Adipocyte (in vitro differentiated cells): ENCODE data around the gene BNIP2.
A peak's percentile ranks its signal among the peaks of the same experiment; 100 is the strongest.
"Not testable (repeated sequence)": the region's sequence is repeated elsewhere in the genome, so short reads cannot be mapped to it uniquely, and the experiment has no call there.

Source experiments
- DNase-seq: peaks from one replicate; pipeline ENCODE4 v3.0.0-alpha.2; 2015; ENCODE audit warnings: low read depth
- H3K27me3 ChIP-seq: replicated peaks from 2 replicates; pipeline ENCODE4 v1.7.0; 2013; ENCODE audit warnings: mild to moderate bottlenecking, low read length, moderate library complexity; ENCODE audit not compliant: control insufficient read depth, insufficient read depth
- H3K36me3 ChIP-seq: 2 replicates; pipeline ENCODE4 v1.7.0; 2013; ENCODE audit warnings: low read length, mild to moderate bottlenecking, moderate library complexity; ENCODE audit not compliant: control insufficient read depth, insufficient read depth, severe bottlenecking
- H3K4me1 ChIP-seq: 2 replicates; pipeline ENCODE4 v1.7.0; 2013; ENCODE audit warnings: mild to moderate bottlenecking, low read length, moderate library complexity; ENCODE audit not compliant: control insufficient read depth, insufficient read depth
- H3K4me3 ChIP-seq: 2 replicates; pipeline ENCODE4 v1.7.0; 2013; ENCODE audit warnings: mild to moderate bottlenecking, low read length, moderate library complexity
- H3K9ac ChIP-seq: 2 replicates; pipeline ENCODE4 v1.7.0; 2013; ENCODE audit warnings: mild to moderate bottlenecking, low read length, moderate library complexity
- H3K9me3 ChIP-seq: 2 replicates; pipeline ENCODE4 v1.7.0; 2013; ENCODE audit warnings: mild to moderate bottlenecking, low read length, moderate library complexity; ENCODE audit not compliant: control insufficient read depth

BNIP2 gene

DNA sequence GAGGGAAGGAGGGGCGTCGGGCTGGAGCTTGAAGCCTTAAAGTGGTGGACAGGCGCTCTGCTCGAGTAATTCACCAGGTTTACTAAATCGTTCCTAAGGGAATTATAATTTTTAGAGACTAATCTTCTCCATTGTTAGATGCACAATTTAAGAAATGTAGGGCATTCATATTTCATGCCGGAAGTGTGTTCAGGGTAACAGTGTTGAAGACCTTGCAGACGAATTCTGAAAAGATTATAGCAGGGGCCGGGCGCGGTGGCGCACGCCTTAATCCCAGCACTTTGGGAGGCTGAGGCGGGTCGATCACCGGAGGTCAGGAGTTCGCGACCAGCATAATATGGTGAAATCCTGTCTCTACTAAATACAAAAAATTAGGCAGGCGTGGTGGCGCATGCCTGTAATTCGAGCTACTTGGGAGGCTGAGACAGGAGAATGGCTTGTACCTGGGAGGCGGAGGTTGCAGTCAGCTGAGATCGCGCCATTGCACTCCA, 31.4 kb downstream of the BNIP2 start:
- Histone ChIP-seq H3K36me3 (peaks cover 24% of the 10 kb centered on the region), H3K4me3 (peak overlapping the region; percentile 96)

GRCh38 chr15:59656897-59657634, 32.1 kb downstream of the BNIP2 start, which contains the start of gene GTF2A2:
Gene GTF2A2 (minus strand): TSS chr15:59657515. CDS start chr15:59652277, 5,238 bp downstream.
- Histone ChIP-seq H3K27me3 (no peaks in the 10 kb centered on the region), H3K9me3 (no peaks in the 10 kb centered on the region), H3K4me3 (peak within 1 kb of the TSS; percentile 96), H3K36me3 (peaks cover 27% of the 10 kb centered on the region), H3K9ac (peak within 1 kb of the TSS; percentile 94), H3K4me1 (peaks cover 28% of the 10 kb centered on the region)
- DNase-seq: peak; percentile 98

More for the DNA sequence above, 31.4 kb downstream of the BNIP2 start:
- H3K9ac ChIP-seq: peak overlapping the region; percentile 94
- H3K9me3 ChIP-seq: no peaks in the 10 kb centered on the region
- peaks cover 33% of the 10 kb centered on the region for H3K4me1 ChIP-seq
- no peaks in the 10 kb centered on the region for H3K27me3 ChIP-seq
- DNase-seq: no peak

DNA sequence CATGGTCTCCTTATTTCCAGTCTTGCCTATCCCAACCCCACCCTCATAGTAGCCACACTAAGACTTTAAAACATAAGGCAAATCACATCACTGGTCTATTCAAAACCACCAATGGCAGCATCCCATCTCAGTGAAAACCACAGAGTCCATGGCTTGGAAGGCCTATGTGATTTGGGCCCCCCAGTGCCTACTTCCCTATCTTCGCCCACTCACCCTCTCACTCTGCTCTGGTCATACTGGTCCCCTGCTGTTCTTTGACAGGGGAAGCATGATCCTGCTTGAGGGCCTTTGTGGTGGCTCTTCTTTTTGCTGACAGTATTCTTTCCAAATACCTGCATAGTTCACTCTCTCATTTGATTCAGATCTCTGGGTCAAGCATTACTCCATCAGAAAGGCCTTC, 35.1 kb downstream of the BNIP2 start:
- Histone ChIP-seq H3K9ac (no peak overlapping the region), H3K4me3 (no peak overlapping the region), H3K36me3 (peaks cover 38% of the 10 kb centered on the region), H3K9me3 (no peaks in the 10 kb centered on the region), H3K4me1 (peaks cover 15% of the 10 kb centered on the region), H3K27me3 (no peaks in the 10 kb centered on the region)
- no peak for DNase-seq

- H3K4me1 ChIP-seq: no peaks in the 10 kb centered on the region
- H3K9me3 ChIP-seq: no peaks in the 10 kb centered on the region
- H3K36me3 ChIP-seq: peaks cover 58% of the 10 kb centered on the region
- no peak overlapping the region for H3K4me3 ChIP-seq
- no peak overlapping the region for H3K9ac ChIP-seq
- H3K27me3 ChIP-seq: no peaks in the 10 kb centered on the region
- peak; percentile 7 for DNase-seq
These were observed 39.5 kb downstream of the BNIP2 start for GRCh38 chr15:59649603-59650002.

DNA sequence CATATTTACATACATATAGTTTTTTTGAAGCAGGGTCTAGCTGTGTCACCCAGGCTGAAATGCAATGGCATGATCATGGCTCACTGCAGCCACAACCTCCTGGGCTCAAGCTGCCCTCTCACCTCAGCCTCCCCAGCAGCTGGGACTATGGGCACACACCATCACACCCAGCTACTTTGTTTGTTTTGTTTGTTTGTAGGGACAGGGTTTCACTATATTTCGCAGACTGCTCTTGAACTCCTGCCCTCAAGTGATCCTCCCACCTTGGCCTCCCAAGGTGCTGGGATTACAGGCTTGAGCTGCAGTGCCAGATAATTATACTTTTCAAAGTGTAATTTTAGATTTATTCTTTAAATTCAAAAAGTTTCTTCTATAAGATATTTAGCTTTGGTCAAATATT, 42.0 kb downstream of the BNIP2 start:
- no peak overlapping the region for H3K9ac ChIP-seq
- H3K9me3 ChIP-seq: no peaks in the 10 kb centered on the region
- no peaks in the 10 kb centered on the region for H3K4me1 ChIP-seq
- no peak overlapping the region for H3K4me3 ChIP-seq
- H3K36me3 ChIP-seq: peaks cover 59% of the 10 kb centered on the region
- H3K27me3 ChIP-seq: no peaks in the 10 kb centered on the region
- DNase-seq: no peak

GRCh38 chr15:59646277-59646676, 42.8 kb downstream of the BNIP2 start:
- Histone ChIP-seq H3K27me3 (no peaks in the 10 kb centered on the region), H3K4me3 (no peak overlapping the region), H3K9ac (no peak overlapping the region), H3K36me3 (peaks cover 59% of the 10 kb centered on the region), H3K9me3 (no peaks in the 10 kb centered on the region), H3K4me1 (no peaks in the 10 kb centered on the region)
- DNase-seq: no peak

DNA sequence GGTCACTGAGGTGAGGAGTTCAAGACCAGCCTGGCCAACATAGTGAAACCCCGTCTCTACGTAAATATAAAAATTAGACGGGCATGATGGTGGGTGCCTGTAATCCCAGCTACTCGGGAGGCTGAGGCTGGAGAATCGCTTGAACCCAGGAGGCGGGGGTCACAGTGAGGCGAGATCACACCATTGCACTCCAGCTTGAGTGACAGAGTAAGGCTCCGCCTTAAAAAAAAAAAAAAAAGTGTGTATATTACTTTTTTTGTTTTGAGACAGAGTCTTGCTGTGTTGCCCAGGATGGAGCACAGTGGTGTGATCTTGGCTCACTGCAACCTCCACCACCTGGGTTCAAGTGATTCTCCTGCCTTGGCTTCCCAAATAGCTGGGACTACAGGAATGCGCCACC, 43.3 kb downstream of the BNIP2 start:
- H3K36me3 ChIP-seq: peaks cover 59% of the 10 kb centered on the region
- H3K9me3 ChIP-seq, H3K4me1 ChIP-seq, H3K9ac ChIP-seq, H3K4me3 ChIP-seq, DNase-seq, H3K27me3 ChIP-seq: not testable (repeated sequence)

DNA sequence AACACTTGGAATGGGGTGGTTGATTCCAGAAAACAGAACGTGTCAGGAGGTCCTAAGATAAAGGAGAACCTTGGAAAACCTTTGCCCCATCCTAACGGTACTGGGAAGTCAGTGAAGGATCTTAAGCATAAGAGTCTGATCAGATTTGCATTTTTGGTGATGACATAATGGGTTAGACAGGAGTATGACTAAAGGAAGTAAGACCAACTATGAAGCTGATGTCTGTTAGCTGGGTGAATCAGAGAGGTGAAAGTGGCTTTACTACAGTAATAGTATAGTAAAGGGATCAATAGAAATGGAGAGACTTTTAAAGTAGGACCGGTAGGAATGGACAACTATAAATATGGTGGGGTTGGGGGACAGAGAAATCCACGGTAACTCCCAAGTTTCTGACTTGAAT, 44.4 kb downstream of the BNIP2 start:
- H3K36me3 ChIP-seq: peaks cover 58% of the 10 kb centered on the region
- no peak overlapping the region for H3K9ac ChIP-seq
- no peaks in the 10 kb centered on the region for H3K4me1 ChIP-seq
- DNase-seq: peak; percentile 4
- H3K27me3 ChIP-seq: no peaks in the 10 kb centered on the region
- no peak overlapping the region for H3K4me3 ChIP-seq
- no peaks in the 10 kb centered on the region for H3K9me3 ChIP-seq

GRCh38 chr15:59642351-59642750, 46.8 kb downstream of the BNIP2 start:
- H3K36me3 ChIP-seq: peaks cover 66% of the 10 kb centered on the region
- DNase-seq: peak; percentile 40

DNA sequence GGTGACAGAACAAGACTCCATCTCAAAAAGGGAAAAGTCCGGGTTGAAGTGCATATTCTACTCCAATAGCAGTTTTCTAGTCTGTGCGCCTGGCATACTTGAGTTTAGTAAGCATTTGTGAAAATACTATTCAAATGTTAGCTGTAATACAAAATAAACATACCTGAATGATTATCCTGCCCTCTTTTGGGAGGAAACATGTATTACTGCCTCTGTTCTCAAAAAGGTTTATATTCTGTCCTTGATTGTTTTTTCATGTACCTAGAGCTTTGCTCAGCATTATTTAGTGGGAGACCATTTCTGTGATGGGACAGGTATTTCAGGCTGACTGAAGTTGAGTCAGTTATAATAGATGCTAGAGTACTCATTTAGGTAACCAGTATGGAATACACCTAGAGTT, 51.6 kb downstream of the BNIP2 start:
- H3K9me3 ChIP-seq, H3K4me1 ChIP-seq, DNase-seq, H3K27me3 ChIP-seq, H3K4me3 ChIP-seq, H3K9ac ChIP-seq: not testable (repeated sequence)
- H3K36me3 ChIP-seq: peaks cover 44% of the 10 kb centered on the region

More at GRCh38 chr15:59642351-59642750, 46.8 kb downstream of the BNIP2 start:
- Histone ChIP-seq H3K9me3 (no peaks in the 10 kb centered on the region), H3K4me1 (no peaks in the 10 kb centered on the region), H3K27me3 (no peaks in the 10 kb centered on the region), H3K4me3 (no peak overlapping the region), H3K9ac (no peak overlapping the region)

DNA sequence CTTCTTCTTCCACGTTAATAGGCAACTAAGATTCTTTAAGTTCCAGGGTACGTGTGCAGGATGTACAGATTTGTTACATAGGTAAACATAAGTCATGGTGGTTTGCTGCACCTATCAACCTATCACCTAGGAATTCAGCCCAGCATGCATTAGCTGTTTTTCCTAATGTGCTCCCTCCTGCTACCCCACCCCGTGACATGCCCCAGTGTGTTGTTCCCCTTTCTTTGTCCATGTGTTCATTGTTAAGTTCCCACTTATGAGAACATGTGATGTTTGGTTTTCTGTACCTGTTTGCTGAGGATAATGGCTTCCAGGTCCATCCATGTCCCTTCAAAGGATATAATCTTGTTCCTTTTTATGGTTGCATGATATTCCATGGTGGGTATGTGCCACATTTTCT, 52.9 kb downstream of the BNIP2 start:
- Histone ChIP-seq H3K36me3 (peaks cover 35% of the 10 kb centered on the region), H3K9ac (no peak overlapping the region), H3K9me3 (no peaks in the 10 kb centered on the region), H3K27me3 (no peaks in the 10 kb centered on the region), H3K4me3 (no peak overlapping the region), H3K4me1 (no peaks in the 10 kb centered on the region)
- no peak for DNase-seq
